IMR-90 (cell line): ENCODE results near the gene HOXD13. TPM values are rescaled to one million over a fixed set of nuclear protein-coding genes. Genes with fewer than 3 reads are reported as not detected.

Experiments used
- ATAC-seq: fragments of 200-7000 bp; cut with Tn5 transposase; 2 replicates; pipeline ENCODE4 v1.9.1; 2020; ENCODE audit warnings: low read depth, mild to moderate bottlenecking, moderate library complexity
- BruUV-seq: library from RNA; stranded (reverse); fragments of 400-500 nt; replicated peaks from 2 replicates; lab custom pipeline; 2021; lab: Mats Ljungman, UMichigan
- CTCF ChIA-PET: fragments of 300-600 bp; formaldehyde crosslinking; extraction: SDS; loops from one replicate; lab custom pipeline; 2021; ENCODE audit warnings: antibody characterized with exemption; lab: Yijun Ruan, JAX
- POLR2A ChIA-PET: fragments of 300-600 bp; sonication (Branson Sonifier 250); formaldehyde crosslinking; loops from one replicate; lab custom pipeline; 2022; ENCODE audit warnings: antibody characterized with exemption; ENCODE audit not compliant: unreplicated experiment; lab: Charles Lee
- DNase-seq: peaks from one replicate; pipeline ENCODE4 v3.0.0; 2013
- H2AFZ ChIP-seq: replicated peaks from 2 replicates; pipeline ENCODE3; 2013; ENCODE audit warnings: low read length, mild to moderate bottlenecking; ENCODE audit not compliant: poor library complexity
- H2AK5ac ChIP-seq: 2 replicates; pipeline ENCODE4 v1.6.1; 2013; ENCODE audit warnings: low read depth, low read length, inconsistent platforms
- H2AK9ac ChIP-seq: replicated peaks from 2 replicates; pipeline ENCODE3; 2013; ENCODE audit warnings: mild to moderate bottlenecking, low read depth, low read length, moderate library complexity; ENCODE audit not compliant: poor library complexity
- H2BK120ac ChIP-seq: 2 replicates; pipeline ENCODE4 v1.6.1; 2013; ENCODE audit warnings: low read depth, low read length, inconsistent platforms
- H2BK15ac ChIP-seq: 3 replicates; pipeline ENCODE4 v1.6.1; 2013; ENCODE audit warnings: low read depth, low read length, inconsistent platforms
- H2BK20ac ChIP-seq: 2 replicates; pipeline ENCODE4 v1.6.1; 2013; ENCODE audit warnings: low read depth, mild to moderate bottlenecking, inconsistent platforms, low read length, moderate library complexity
- H2BK5ac ChIP-seq: 2 replicates; pipeline ENCODE4 v1.6.1; 2013; ENCODE audit warnings: mild to moderate bottlenecking, low read depth, low read length, inconsistent platforms; ENCODE audit not compliant: poor library complexity, severe bottlenecking
- H3K14ac ChIP-seq: replicated peaks from 2 replicates; pipeline ENCODE4 v1.6.1; 2013; ENCODE audit warnings: low read depth, low read length, inconsistent platforms
- H3K18ac ChIP-seq: 2 replicates; pipeline ENCODE4 v1.6.1; 2013; ENCODE audit warnings: low read depth, low read length, control low read depth
- H3K23ac ChIP-seq: 2 replicates; pipeline ENCODE4 v1.6.1; 2013; ENCODE audit warnings: low read depth, low read length, inconsistent platforms
- H3K27ac ChIP-seq: 2 replicates; pipeline ENCODE4 v1.5.1; 2013; ENCODE audit warnings: mild to moderate bottlenecking, control low read depth, low read length; ENCODE audit not compliant: insufficient read depth
- H3K27me3 ChIP-seq: 2 replicates; pipeline ENCODE4 v1.6.1; 2013; ENCODE audit warnings: low read length; ENCODE audit not compliant: control insufficient read depth, insufficient read depth
- H3K36me3 ChIP-seq: 2 replicates; pipeline ENCODE4 v1.6.1; 2013; ENCODE audit warnings: low read length, mixed read lengths; ENCODE audit not compliant: control insufficient read depth, insufficient read depth
- H3K4ac ChIP-seq: 2 replicates; pipeline ENCODE4 v1.6.1; 2013; ENCODE audit warnings: low read depth, low read length, inconsistent platforms
- H3K4me1 ChIP-seq: 2 replicates; pipeline ENCODE4 v1.6.1; 2013; ENCODE audit warnings: low read length, mixed read lengths; ENCODE audit not compliant: control insufficient read depth, insufficient read depth
- H3K4me2 ChIP-seq: 2 replicates; pipeline ENCODE4 v1.6.1; 2013; ENCODE audit warnings: low read depth, mild to moderate bottlenecking, control low read depth, low read length, moderate library complexity
- H3K4me3 ChIP-seq: 2 replicates; pipeline ENCODE4 v1.5.1; 2013; ENCODE audit warnings: low read depth, mild to moderate bottlenecking, control low read depth, low read length, moderate library complexity; ENCODE audit not compliant: insufficient read depth
- H3K56ac ChIP-seq: 2 replicates; pipeline ENCODE4 v1.6.1; 2013; ENCODE audit warnings: low read length, inconsistent platforms; ENCODE audit not compliant: insufficient read depth; ENCODE audit errors: extremely low read depth
- H3K79me1 ChIP-seq, 2 experiments: 2 replicates each; pipeline ENCODE4 v1.6.1; 2013; ENCODE audit warnings: low read length in 2 of 2, inconsistent platforms in 1 of 2, low read depth in 1 of 2
- H3K9ac ChIP-seq: 2 replicates; pipeline ENCODE4 v1.6.1; 2013; ENCODE audit warnings: low read depth, low read length, control low read depth
- H3K9me1 ChIP-seq: 2 replicates; pipeline ENCODE4 v1.6.1; 2013; ENCODE audit warnings: low read length, inconsistent platforms; ENCODE audit not compliant: insufficient read depth
- H3K9me3 ChIP-seq: 2 replicates; pipeline ENCODE4 v1.6.1; 2013; ENCODE audit warnings: low read length; ENCODE audit not compliant: control insufficient read depth, insufficient read depth
- H4K20me1 ChIP-seq: 2 replicates; pipeline ENCODE4 v1.6.1; 2013; ENCODE audit warnings: low read length, inconsistent platforms; ENCODE audit not compliant: insufficient read depth
- H4K5ac ChIP-seq: 2 replicates; pipeline ENCODE4 v1.6.1; 2013; ENCODE audit warnings: mild to moderate bottlenecking, low read depth, low read length, control low read depth
- H4K8ac ChIP-seq, 2 experiments: 2 replicates each; pipeline ENCODE4 v1.6.1; 2013; ENCODE audit warnings: low read depth in 2 of 2, low read length in 2 of 2, control low read depth in 1 of 2, inconsistent platforms in 1 of 2
- H4K91ac ChIP-seq: 2 replicates; pipeline ENCODE4 v1.6.1; 2013; ENCODE audit warnings: low read depth, low read length, inconsistent platforms; ENCODE audit not compliant: insufficient read depth
- FOS ChIP-seq: fragments of 150-350 bp; IDR thresholded peaks from 2 replicates; pipeline ENCODE4 v1.6.1; 2016; ENCODE audit warnings: low read depth, low read length
- MAZ ChIP-seq: IDR thresholded peaks from 2 replicates; pipeline ENCODE4 v1.6.1; 2012; ENCODE audit warnings: low read depth, mild to moderate bottlenecking, low read length, improper control_type of control experiment, moderate library complexity, borderline replicate concordance
- RAD21 ChIP-seq: IDR thresholded peaks from 2 replicates; pipeline ENCODE4 v1.6.1; 2012; ENCODE audit warnings: low read length, improper control_type of control experiment
- RCOR1 ChIP-seq: IDR thresholded peaks from 2 replicates; pipeline ENCODE4 v1.6.1; 2012; ENCODE audit warnings: mild to moderate bottlenecking, low read length, improper control_type of control experiment; ENCODE audit not compliant: insufficient replicate concordance
- SMC3 ChIP-seq: fragments of 150-350 bp; IDR thresholded peaks from 2 replicates; pipeline ENCODE4 v1.6.1; 2016; ENCODE audit warnings: low read depth, mild to moderate bottlenecking, antibody characterized with exemption, low read length, moderate library complexity
- WGBS, 2 experiments: methylation state at CpG; one replicate each; pipeline versions ENCODE4 v1.1.5 to v1.1.7; 2013; ENCODE audit warnings: missing lambda C conversion rate in 2 of 2; ENCODE audit not compliant: insufficient read length in 1 of 2; ENCODE audit errors: extremely low coverage in 2 of 2; 5-methylcytosine and 5-hydroxymethylcytosine counted together
- dilution Hi-C: fragments of 300-500 bp; cut with HindIII; formaldehyde crosslinking; loops from one replicate; pipeline ENCODE4 v1.14.3; 2018; ENCODE audit warnings: low sequenced_read_pairs; ENCODE audit not compliant: unreplicated experiment
- in situ Hi-C: fragments of 300-500 bp; cut with MboI; formaldehyde crosslinking; loops from 3 replicates; pipeline ENCODE4 v1.14.3; 2019; ENCODE audit warnings: low sequenced_read_pairs, inconsistent platforms, mixed read lengths
- intact Hi-C: fragments of 100-400 bp; cut with micrococcal nuclease; formaldehyde crosslinking; loops from 2 replicates; pipeline ENCODE4 v1.10.0; 2022
- polyA plus RNA-seq, 3 experiments: library from polyadenylated mRNA; depleted of rRNA; stranded (reverse); fragments of >200 nt; gene quantifications; 2 replicates each; pipeline ENCODE4 v1.2.3, GENCODE V29; 2012; ENCODE audit warnings: low replicate concordance in 1 of 3
- total RNA-seq: library from RNA; depleted of rRNA; stranded (reverse); fragments of >200 nt; gene quantifications from 2 replicates; pipeline ENCODE4 v1.2.3, GENCODE V29; 2012

HOXD13 gene
- total and polyA plus RNA-seq, 2 of the 4 experiments (the other 2 are of a cell fraction) = not detected

DNA sequence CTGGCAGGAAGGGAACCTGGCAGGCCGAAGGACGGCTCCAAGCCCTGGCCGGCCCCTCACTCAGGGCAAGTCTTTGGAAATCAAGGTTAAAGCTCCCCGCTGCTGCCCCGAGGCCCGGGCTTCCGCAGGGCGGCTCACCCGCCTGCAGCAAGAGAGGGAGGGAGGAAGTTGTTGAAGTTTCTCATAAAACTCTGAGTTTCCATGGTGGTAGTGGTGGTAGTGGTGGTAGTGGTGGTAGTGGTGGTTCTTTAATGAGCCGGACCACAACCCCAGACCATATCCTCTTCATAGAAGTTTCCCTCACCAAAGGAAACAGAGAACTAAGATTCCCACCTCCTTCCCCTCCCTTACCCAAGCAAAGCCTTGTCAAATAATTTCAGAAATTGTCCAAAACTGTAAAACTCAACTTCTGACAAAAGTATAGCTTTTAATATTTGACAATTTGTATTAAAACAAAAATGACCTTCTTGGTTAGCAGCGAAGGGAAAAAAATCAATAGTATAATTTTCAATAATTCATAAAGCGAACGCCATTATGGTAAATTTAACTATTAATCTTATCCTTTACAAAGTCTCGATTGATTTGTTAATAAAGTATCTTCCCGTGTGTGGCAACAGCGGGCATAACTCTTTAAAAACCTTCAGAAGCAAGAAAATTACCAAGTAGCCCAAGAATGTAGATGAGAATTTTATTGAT lies 22.6 kb downstream of the HOXD13 start:
- Histone ChIP-seq H3K4me3 (no peak overlapping the region), H3K27ac (no peak overlapping the region), H3K4me2 (no peak overlapping the region), H3K27me3 (peaks cover 91% of the 10 kb centered on the region), H4K91ac (no peak overlapping the region), H2BK20ac (no peak overlapping the region), H3K79me1 (no peaks in the 10 kb centered on the region), H2AK9ac (no peak overlapping the region), H4K5ac (no peak overlapping the region), H2AFZ (no peak overlapping the region), H2AK5ac (no peak overlapping the region), H3K4ac (no peak overlapping the region), H3K9me3 (peaks cover 12% of the 10 kb centered on the region), H4K20me1 (no peaks in the 10 kb centered on the region), H3K14ac (no peak overlapping the region), H2BK15ac (no peak overlapping the region), H3K9ac (no peak overlapping the region), H3K4me1 (no peaks in the 10 kb centered on the region), H4K8ac (no peak overlapping the region), H3K23ac (no peak overlapping the region), H2BK5ac (no peak overlapping the region), H3K56ac (no peak overlapping the region), H3K36me3 (no peaks in the 10 kb centered on the region), H3K18ac (no peak overlapping the region), H2BK120ac (no peak overlapping the region), H3K9me1 (no peaks in the 10 kb centered on the region)
- DNase-seq (no peak), ATAC-seq (no peak)
- dilution Hi-C loops = no loop called here
- TF ChIP-seq FOS (no peak), RAD21 (no peak), RCOR1 (no peak), MAZ (no peak), SMC3 (no peak)
- intact Hi-C loops = no loop called here
- ChIA-PET POLR2A (no interaction called here), CTCF (interaction anchor here (0.6 to 1.5 kb wide), 4 partner anchors 12 to 439 kb away, joined by 3 to 7 read pairs (median 4); no protein-coding TSS in a partner anchor)
- BruUV-seq = no TSS peak
- 0% methylated on average over 3 of the region's 16 CpGs; no CpG with 5 or more reads in 1 of the 2 experiments for WGBS, 2 experiments
- in situ Hi-C loops = no loop called here
